GM12864 (cell line): ENCODE results near the gene CRMP1.
A peak's percentile ranks its signal among the peaks of the same experiment; 100 is the strongest.

ENCODE experiments used
- DNase-seq: peaks from one replicate; pipeline ENCODE4 v3.0.0-alpha.2; 2011; ENCODE audit warnings: low read depth
- H3K4me3 ChIP-seq: 2 replicates; pipeline ENCODE4 v1.5.1; 2011; ENCODE audit warnings: mild to moderate bottlenecking, low read depth, low read length, control low read depth
- TF ChIP-seq, protein P1 (sequence below): IDR thresholded peaks from 2 replicates; pipeline ENCODE4 v1.5.1; 2011; ENCODE audit warnings: low read depth, mild to moderate bottlenecking, moderate library complexity, low read length, control low read depth, inconsistent platforms; ENCODE audit errors: missing control alignments

Gene CRMP1

DNA sequence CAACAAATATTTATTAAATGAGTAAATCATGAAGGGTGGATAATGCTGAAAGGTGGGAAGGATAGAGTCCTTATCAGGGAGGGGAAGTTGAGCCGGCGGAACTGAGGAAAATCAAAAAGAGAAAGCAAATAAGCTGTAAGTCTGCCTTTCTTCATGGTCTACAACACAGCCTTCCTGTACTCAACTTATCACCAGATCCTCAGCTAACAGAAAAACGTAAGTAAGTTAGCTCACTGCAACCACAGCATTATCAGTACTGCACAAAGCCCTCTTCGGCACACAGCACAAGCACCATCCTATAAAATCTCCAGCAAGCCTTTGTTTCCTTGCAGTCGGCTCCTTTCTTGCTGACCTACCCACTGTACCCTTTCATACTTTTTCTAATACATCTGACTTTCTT lies 70.3 kb downstream of the CRMP1 start:
- TF ChIP-seq, protein P1, sequence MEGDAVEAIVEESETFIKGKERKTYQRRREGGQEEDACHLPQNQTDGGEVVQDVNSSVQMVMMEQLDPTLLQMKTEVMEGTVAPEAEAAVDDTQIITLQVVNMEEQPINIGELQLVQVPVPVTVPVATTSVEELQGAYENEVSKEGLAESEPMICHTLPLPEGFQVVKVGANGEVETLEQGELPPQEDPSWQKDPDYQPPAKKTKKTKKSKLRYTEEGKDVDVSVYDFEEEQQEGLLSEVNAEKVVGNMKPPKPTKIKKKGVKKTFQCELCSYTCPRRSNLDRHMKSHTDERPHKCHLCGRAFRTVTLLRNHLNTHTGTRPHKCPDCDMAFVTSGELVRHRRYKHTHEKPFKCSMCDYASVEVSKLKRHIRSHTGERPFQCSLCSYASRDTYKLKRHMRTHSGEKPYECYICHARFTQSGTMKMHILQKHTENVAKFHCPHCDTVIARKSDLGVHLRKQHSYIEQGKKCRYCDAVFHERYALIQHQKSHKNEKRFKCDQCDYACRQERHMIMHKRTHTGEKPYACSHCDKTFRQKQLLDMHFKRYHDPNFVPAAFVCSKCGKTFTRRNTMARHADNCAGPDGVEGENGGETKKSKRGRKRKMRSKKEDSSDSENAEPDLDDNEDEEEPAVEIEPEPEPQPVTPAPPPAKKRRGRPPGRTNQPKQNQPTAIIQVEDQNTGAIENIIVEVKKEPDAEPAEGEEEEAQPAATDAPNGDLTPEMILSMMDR, result no peak
- no peak for DNase-seq
- H3K4me3 ChIP-seq, result no peak overlapping the region

DNA sequence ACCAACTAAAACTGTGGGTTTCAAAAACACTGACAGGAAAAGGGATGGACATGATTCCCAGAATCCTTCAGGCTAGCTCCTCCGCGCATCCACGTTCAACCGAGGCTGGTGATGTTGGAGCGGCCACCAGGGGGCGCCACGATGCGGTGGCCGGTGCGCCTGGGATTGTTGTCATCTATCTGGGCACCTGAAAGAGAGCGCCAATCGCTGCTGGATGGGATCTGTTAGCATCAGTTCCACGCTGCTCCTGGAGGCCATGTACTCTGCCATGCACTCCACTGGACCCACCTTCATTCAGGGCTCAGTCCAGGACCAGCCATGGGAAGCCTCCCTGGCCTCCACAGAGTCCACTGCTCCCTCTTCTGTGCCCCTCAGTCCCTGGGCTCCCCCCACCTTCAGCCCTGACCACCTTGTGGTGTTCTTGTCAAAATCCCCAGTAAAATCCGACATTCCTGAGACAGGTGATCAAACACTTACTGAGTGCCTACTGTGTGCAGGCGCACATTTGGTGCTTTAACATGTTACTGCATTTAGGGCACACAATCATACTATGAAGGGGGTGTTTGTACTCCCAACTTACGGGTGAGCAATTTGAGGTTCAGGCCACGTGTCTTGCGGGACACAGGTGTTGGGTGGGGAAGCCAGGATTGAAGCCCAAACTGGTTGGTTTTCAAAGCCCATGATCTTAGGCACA lies 71.1 kb downstream of the CRMP1 start:
- DNase-seq, result no peak
- no peak overlapping the region for H3K4me3 ChIP-seq
- TF ChIP-seq, protein P1, result peak; percentile 64

DNA sequence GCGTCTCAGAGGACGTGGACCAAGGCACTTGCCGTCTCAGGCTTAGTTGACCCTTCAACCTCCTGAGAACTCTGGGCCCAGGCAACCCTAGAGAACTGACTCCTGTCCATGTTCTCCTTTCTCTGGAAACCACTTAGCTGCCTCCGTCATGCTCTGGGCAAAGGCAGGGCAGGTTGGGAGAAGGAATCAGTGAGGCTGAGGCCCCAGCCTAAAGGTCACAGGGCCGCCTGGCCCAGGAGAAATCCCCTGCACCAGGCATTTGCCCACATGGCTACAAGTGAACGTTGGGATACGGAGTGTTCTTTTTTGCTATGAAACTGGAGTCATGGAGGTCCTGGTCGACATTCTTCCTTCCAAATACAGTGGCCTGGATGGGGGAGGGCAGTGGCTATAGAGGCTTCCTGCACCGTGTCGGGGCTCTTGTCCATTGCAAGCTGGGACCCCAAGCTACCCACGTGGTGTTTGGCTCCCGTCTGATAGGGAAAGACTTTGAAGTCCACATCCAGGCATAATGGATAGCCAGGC lies 76.0 kb downstream of the CRMP1 start:
- TF ChIP-seq, protein P1, result no peak
- H3K4me3 ChIP-seq, result no peak overlapping the region
- DNase-seq, result no peak

DNA sequence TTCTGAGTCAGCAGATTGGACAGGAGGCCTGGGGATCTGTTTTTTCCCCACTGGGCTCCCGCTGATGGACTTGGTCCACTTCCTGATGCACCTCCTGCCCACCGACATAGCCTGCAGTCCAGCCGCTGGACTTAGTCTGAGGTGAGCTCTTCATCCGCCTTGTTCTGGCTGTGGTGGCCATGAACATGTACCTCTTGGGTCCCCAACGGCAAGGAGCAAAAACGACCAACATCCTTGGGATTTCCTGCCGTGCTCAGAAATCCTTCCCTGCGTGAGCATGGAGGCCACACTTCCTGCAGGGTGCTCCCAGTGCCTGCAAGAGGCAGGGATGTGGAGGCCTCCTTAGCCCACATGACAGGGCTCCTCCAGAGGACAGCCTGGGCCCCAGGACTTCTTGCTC lies 76.8 kb downstream of the CRMP1 start:
- DNase-seq, result no peak
- H3K4me3 ChIP-seq, result no peak overlapping the region
- TF ChIP-seq, protein P1, result no peak

DNA sequence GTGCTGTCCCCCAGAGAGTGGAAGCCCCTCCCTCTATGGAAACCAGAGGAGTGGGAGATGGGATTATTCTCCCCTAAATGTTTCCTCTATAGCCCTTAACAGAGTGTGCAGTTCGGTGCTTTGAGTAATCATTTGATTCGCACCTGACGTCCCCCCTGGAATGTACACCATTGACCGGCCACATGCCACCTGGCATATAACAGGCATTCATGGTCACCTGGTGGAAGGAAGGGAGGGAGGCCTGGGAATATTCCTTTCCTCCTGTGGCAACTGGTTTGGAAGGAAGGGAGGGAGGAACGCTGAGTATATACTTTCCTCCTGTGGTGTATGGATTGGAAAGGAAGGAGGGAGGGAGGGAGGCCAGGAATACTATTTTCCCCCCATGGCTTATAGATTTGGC lies 77.2 kb downstream of the CRMP1 start:
- no peak for DNase-seq
- TF ChIP-seq, protein P1, result no peak
- no peak overlapping the region for H3K4me3 ChIP-seq

DNA sequence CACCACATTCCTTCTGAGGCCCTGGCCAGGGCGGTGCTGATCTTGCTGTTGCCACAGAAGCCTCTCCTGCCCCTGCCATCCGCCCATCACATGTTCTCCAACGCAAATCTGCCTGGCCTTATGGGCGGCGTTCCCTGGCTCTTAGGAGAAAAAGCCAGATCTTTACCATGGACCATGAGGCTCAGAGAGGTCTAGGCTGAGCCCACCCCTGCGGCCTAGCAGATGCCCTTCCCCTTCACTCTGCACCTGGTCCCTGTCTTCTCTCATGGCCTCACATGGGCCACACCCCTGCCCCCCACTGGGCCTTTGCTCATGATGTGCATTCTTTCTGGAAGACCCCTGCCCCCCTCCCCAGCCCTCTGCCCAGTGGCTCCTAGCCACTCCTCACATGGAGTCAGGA lies 78.5 kb downstream of the CRMP1 start:
- no peak for DNase-seq
- TF ChIP-seq, protein P1, result no peak
- no peak overlapping the region for H3K4me3 ChIP-seq

DNA sequence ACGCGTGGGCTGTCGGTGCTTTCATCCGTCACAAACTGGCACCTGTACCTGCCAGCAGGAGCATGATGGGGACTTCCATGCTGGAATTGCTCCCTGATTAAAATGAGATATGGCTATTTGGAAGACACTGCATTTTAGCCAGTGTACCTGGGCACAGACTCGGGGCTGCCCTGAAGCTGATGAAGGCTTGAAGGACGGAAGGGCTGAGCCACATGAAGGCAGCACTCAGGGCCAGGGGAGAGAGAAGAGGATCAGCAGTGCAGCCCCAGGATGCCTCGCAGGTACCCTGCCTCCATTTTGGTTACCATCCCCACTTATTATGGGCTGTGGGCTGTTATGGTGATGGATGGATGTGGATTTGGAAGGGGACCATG lies 79.0 kb downstream of the CRMP1 start:
- TF ChIP-seq, protein P1, result no peak
- H3K4me3 ChIP-seq, result no peak overlapping the region
- no peak for DNase-seq
